Hepatocyte (in vitro differentiated cells): ENCODE data around the gene KCNJ16.

Experiments
- EZH2 ChIP-seq: fragments of 200-600 bp; sonication (generic); IDR thresholded peaks from 2 replicates; pipeline ENCODE4 v1.6.1; 2016; ENCODE audit warnings: antibody characterized with exemption, mild to moderate bottlenecking, borderline replicate concordance
- EZH2phosphoT487 ChIP-seq: fragments of 200-600 bp; sonication (generic); IDR thresholded peaks from one replicate; pipeline ENCODE4 v1.6.1; 2018; ENCODE audit warnings: antibody characterized with exemption, mild to moderate bottlenecking, low read depth, moderate library complexity; ENCODE audit not compliant: unreplicated experiment, severe bottlenecking
- TF ChIP-seq, protein P1 (sequence below): fragments of 200-600 bp; sonication (generic); IDR thresholded peaks from 2 replicates; pipeline ENCODE4 v1.5.1; 2016; ENCODE audit warnings: antibody characterized with exemption, mild to moderate bottlenecking; ENCODE audit not compliant: poor library complexity

DNA sequence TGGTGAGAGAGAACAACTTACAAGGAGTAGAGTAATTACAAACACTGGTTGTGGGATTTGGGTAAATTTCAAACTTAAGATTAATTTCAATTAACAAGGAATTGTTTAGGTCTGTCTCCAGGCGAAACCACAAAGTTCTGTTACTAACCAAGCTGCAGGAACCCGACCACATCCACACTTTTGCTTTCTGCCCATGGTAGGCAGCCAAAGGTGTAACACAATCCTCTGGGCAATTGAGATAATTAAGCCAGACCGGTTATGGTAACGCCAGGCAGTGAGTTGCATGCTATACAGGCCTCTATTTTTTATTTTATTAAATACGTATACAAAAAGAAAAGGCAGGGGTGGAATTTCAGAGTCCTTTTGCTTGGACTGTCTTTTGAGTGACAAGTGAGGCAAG is 106.4 kb downstream of the KCNJ16 start:
- TF ChIP-seq, protein P1, sequence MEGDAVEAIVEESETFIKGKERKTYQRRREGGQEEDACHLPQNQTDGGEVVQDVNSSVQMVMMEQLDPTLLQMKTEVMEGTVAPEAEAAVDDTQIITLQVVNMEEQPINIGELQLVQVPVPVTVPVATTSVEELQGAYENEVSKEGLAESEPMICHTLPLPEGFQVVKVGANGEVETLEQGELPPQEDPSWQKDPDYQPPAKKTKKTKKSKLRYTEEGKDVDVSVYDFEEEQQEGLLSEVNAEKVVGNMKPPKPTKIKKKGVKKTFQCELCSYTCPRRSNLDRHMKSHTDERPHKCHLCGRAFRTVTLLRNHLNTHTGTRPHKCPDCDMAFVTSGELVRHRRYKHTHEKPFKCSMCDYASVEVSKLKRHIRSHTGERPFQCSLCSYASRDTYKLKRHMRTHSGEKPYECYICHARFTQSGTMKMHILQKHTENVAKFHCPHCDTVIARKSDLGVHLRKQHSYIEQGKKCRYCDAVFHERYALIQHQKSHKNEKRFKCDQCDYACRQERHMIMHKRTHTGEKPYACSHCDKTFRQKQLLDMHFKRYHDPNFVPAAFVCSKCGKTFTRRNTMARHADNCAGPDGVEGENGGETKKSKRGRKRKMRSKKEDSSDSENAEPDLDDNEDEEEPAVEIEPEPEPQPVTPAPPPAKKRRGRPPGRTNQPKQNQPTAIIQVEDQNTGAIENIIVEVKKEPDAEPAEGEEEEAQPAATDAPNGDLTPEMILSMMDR = no peak
- no peak for TF ChIP-seq EZH2
- no peak for TF ChIP-seq EZH2phosphoT487
